IPS-15b (cell line): ENCODE data around the gene KRTAP12-4.

ENCODE experiments used
- H3K27me3 ChIP-seq: one replicate; pipeline ENCODE4 v1.6.1; 2013; ENCODE audit warnings: low read length; ENCODE audit not compliant: control insufficient read depth, insufficient read depth
- H3K36me3 ChIP-seq: one replicate; pipeline ENCODE4 v1.6.1; 2013; ENCODE audit warnings: low read length; ENCODE audit not compliant: control insufficient read depth, insufficient read depth
- H3K4me1 ChIP-seq: one replicate; pipeline ENCODE4 v1.6.1; 2013; ENCODE audit warnings: mild to moderate bottlenecking, low read length; ENCODE audit not compliant: control insufficient read depth, insufficient read depth
- H3K4me3 ChIP-seq: one replicate; pipeline ENCODE4 v1.5.1; 2013; ENCODE audit warnings: low read depth, low read length
- H3K9ac ChIP-seq: one replicate; pipeline ENCODE4 v1.6.1; 2013; ENCODE audit warnings: low read depth, mild to moderate bottlenecking, low read length
- H3K9me3 ChIP-seq: one replicate; pipeline ENCODE4 v1.6.1; 2013; ENCODE audit warnings: mild to moderate bottlenecking, low read length; ENCODE audit not compliant: control insufficient read depth, insufficient read depth

The KRTAP12-4 gene

GRCh38 chr21:44654576-44655175 lies at the start of gene KRTAP12-4:
KRTAP12-4 (minus strand) TSS chr21:44654659; CDS start chr21:44654614, 45 bp downstream.
- Histone ChIP-seq H3K4me1 (peaks cover 7% of the 10 kb centered on the region), H3K9me3 (no peaks in the 10 kb centered on the region), H3K9ac (no peak within 1 kb of the TSS), H3K4me3 (no peak within 1 kb of the TSS), H3K27me3 (no peaks in the 10 kb centered on the region), H3K36me3 (no peaks in the 10 kb centered on the region)

GRCh38 chr21:44703731-44704635 lies 49.5 kb upstream of the KRTAP12-4 start:
- Histone ChIP-seq H3K4me1 (peaks cover 27% of the 10 kb centered on the region), H3K9ac (peak overlapping the region; percentile 60), H3K4me3 (peak overlapping the region; percentile 46), H3K9me3 (no peaks in the 10 kb centered on the region), H3K27me3 (peaks cover 6% of the 10 kb centered on the region), H3K36me3 (no peaks in the 10 kb centered on the region)

- H3K27me3 ChIP-seq = no peaks in the 10 kb centered on the region
- H3K4me3 ChIP-seq = peak overlapping the region; percentile 22
- peaks cover 22% of the 10 kb centered on the region for H3K4me1 ChIP-seq
- H3K9me3 ChIP-seq = no peaks in the 10 kb centered on the region
- no peaks in the 10 kb centered on the region for H3K36me3 ChIP-seq
- peak overlapping the region; percentile 47 for H3K9ac ChIP-seq
These were observed 48.7 kb upstream of the KRTAP12-4 start for GRCh38 chr21:44702973-44703730.

- no peak overlapping the region for H3K4me3 ChIP-seq
- H3K9me3 ChIP-seq = no peaks in the 10 kb centered on the region
- no peaks in the 10 kb centered on the region for H3K27me3 ChIP-seq
- H3K9ac ChIP-seq = peak overlapping the region; percentile 47
- H3K36me3 ChIP-seq = no peaks in the 10 kb centered on the region
- H3K4me1 ChIP-seq = peaks cover 24% of the 10 kb centered on the region
These were observed 47.9 kb upstream of the KRTAP12-4 start for GRCh38 chr21:44702111-44702972.

GRCh38 chr21:44701541-44701940 lies 47.1 kb upstream of the KRTAP12-4 start:
- H3K4me3 ChIP-seq = no peak overlapping the region
- no peaks in the 10 kb centered on the region for H3K36me3 ChIP-seq
- peaks cover 24% of the 10 kb centered on the region for H3K4me1 ChIP-seq
- no peaks in the 10 kb centered on the region for H3K9me3 ChIP-seq
- H3K27me3 ChIP-seq = no peaks in the 10 kb centered on the region
- no peak overlapping the region for H3K9ac ChIP-seq

GRCh38 chr21:44701023-44701400 lies 46.6 kb upstream of the KRTAP12-4 start:
- Histone ChIP-seq H3K36me3 (no peaks in the 10 kb centered on the region), H3K9me3 (no peaks in the 10 kb centered on the region), H3K27me3 (no peaks in the 10 kb centered on the region), H3K4me3 (no peak overlapping the region), H3K4me1 (peaks cover 24% of the 10 kb centered on the region), H3K9ac (no peak overlapping the region)

GRCh38 chr21:44700101-44701022 lies 45.9 kb upstream of the KRTAP12-4 start:
- H3K4me1 ChIP-seq = peaks cover 25% of the 10 kb centered on the region
- no peak overlapping the region for H3K4me3 ChIP-seq
- H3K9me3 ChIP-seq = no peaks in the 10 kb centered on the region
- no peaks in the 10 kb centered on the region for H3K36me3 ChIP-seq
- H3K9ac ChIP-seq = no peak overlapping the region
- H3K27me3 ChIP-seq = no peaks in the 10 kb centered on the region

- H3K27me3 ChIP-seq = no peaks in the 10 kb centered on the region
- no peak overlapping the region for H3K4me3 ChIP-seq
- H3K9me3 ChIP-seq = no peaks in the 10 kb centered on the region
- H3K9ac ChIP-seq = no peak overlapping the region
- H3K4me1 ChIP-seq = peaks cover 32% of the 10 kb centered on the region
- no peaks in the 10 kb centered on the region for H3K36me3 ChIP-seq
These were observed 45.1 kb upstream of the KRTAP12-4 start for GRCh38 chr21:44699502-44700001.

- Histone ChIP-seq H3K27me3 (no peaks in the 10 kb centered on the region), H3K4me3 (no peak overlapping the region), H3K36me3 (no peaks in the 10 kb centered on the region), H3K4me1 (peaks cover 20% of the 10 kb centered on the region), H3K9me3 (no peaks in the 10 kb centered on the region), H3K9ac (no peak overlapping the region)
These were observed 43.6 kb upstream of the KRTAP12-4 start for GRCh38 chr21:44697811-44698734.
